Fibroblast of mammary gland (primary cell): ENCODE data around the gene PCK2.

ENCODE experiments used
- DNase-seq: peaks from one replicate; pipeline ENCODE4 v3.0.0-alpha.2; 2010; ENCODE audit warnings: low read depth
- H3K4me3 ChIP-seq: 2 replicates; pipeline ENCODE4 v1.5.1; 2011; ENCODE audit warnings: low read depth, mild to moderate bottlenecking, low read length, moderate library complexity; ENCODE audit not compliant: control insufficient read depth
- CTCF ChIP-seq: conservative IDR thresholded peaks from 2 replicates; pipeline ENCODE4 v1.5.1; 2011; ENCODE audit warnings: low read depth, low read length, inconsistent platforms; ENCODE audit not compliant: control insufficient read depth, insufficient read depth

The PCK2 gene

GRCh38 chr14:24114532-24115421 lies 20.7 kb downstream of the PCK2 start, which contains the start of the genes DCAF11 and NRL:
TSS of gene DCAF11 (plus strand) at chr14:24114777. CDS start at chr14:24115595, 818 bp downstream.
TSS of gene NRL (minus strand) at chr14:24114949. CDS start at chr14:24082848, 32,101 bp downstream.
- no peak for TF ChIP-seq CTCF
- peak; percentile 100 for DNase-seq
- H3K4me3 ChIP-seq = peak within 1 kb of the TSS; percentile 89

- no peak for TF ChIP-seq CTCF
- no peak for DNase-seq
- H3K4me3 ChIP-seq = peak overlapping the region; percentile 89
Measured at GRCh38 chr14:24115422-24116127, 21.5 kb downstream of the PCK2 start.

- no peak for DNase-seq
- H3K4me3 ChIP-seq = no peak overlapping the region
- no peak for TF ChIP-seq CTCF
Measured at GRCh38 chr14:24116128-24116814, 22.2 kb downstream of the PCK2 start.

- no peak overlapping the region for H3K4me3 ChIP-seq
- TF ChIP-seq CTCF = no peak
- no peak for DNase-seq
Measured at GRCh38 chr14:24117179-24117578, 23.1 kb downstream of the PCK2 start.

- no peak for TF ChIP-seq CTCF
- DNase-seq = no peak
- no peak overlapping the region for H3K4me3 ChIP-seq
Measured at GRCh38 chr14:24119691-24120090, 25.6 kb downstream of the PCK2 start.

- no peak overlapping the region for H3K4me3 ChIP-seq
- DNase-seq = no peak
- no peak for TF ChIP-seq CTCF
Measured at GRCh38 chr14:24121210-24121609, 27.1 kb downstream of the PCK2 start.
